Cerebellar nuclear complex (tissue), 1 donor: ENCODE results near the gene STPG4.
"Not testable (repeated sequence)": the region's sequence is repeated elsewhere in the genome, so short reads cannot be mapped to it uniquely, and the experiment has no call there.

Experiments
- DNase-seq, 2 experiments: peaks; one replicate each; lab custom pipeline; 2025; lab: John Stamatoyannopoulos, UW

STPG4 gene

GRCh38 chr2:47172922-47173695 lies 18.0 kb upstream of the STPG4 start:
- DNase-seq, result no peak

GRCh38 chr2:47172156-47172921 lies 17.2 kb upstream of the STPG4 start:
- DNase-seq, result no peak

- no peak for DNase-seq
These were observed 14.7 kb upstream of the STPG4 start for GRCh38 chr2:47169784-47170183.

- DNase-seq, result not testable (repeated sequence)
These were observed 13.8 kb upstream of the STPG4 start for GRCh38 chr2:47168895-47169294.

- DNase-seq, result no peak
These were observed 12.0 kb upstream of the STPG4 start for GRCh38 chr2:47167149-47167548.

GRCh38 chr2:47165001-47165555 lies 10.0 kb upstream of the STPG4 start:
- no peak for DNase-seq

GRCh38 chr2:47162780-47163179 lies 7.7 kb upstream of the STPG4 start:
- no peak for DNase-seq

- DNase-seq, result no peak
These were observed 6.4 kb upstream of the STPG4 start for GRCh38 chr2:47161475-47161874.

GRCh38 chr2:47160660-47161059 lies 5.6 kb upstream of the STPG4 start:
- no peak for DNase-seq

- no peak for DNase-seq
These were observed 5.1 kb upstream of the STPG4 start for GRCh38 chr2:47160211-47160610.

- no peak for DNase-seq
These were observed 4.5 kb upstream of the STPG4 start for GRCh38 chr2:47159627-47160026.

GRCh38 chr2:47158576-47158975 lies 3.5 kb upstream of the STPG4 start:
- no peak for DNase-seq

- DNase-seq, result no peak
These were observed 2.3 kb downstream of the STPG4 start for GRCh38 chr2:47152803-47153202.

- DNase-seq, result no peak
These were observed 4.9 kb downstream of the STPG4 start for GRCh38 chr2:47150175-47150574.

GRCh38 chr2:47147021-47147420 lies 8.1 kb downstream of the STPG4 start:
- DNase-seq, result no peak

- DNase-seq, result no peak
These were observed 9.6 kb downstream of the STPG4 start for GRCh38 chr2:47145466-47145865.

- no peak for DNase-seq
These were observed 13.6 kb downstream of the STPG4 start for GRCh38 chr2:47141520-47141919.

GRCh38 chr2:47134386-47135090 lies 20.6 kb downstream of the STPG4 start:
- no peak for DNase-seq

GRCh38 chr2:47133046-47133445 lies 22.1 kb downstream of the STPG4 start:
- no peak for DNase-seq

GRCh38 chr2:47129191-47129706 lies 25.9 kb downstream of the STPG4 start:
- no peak for DNase-seq

- DNase-seq, result no peak
These were observed 26.4 kb downstream of the STPG4 start for GRCh38 chr2:47128705-47129104.

GRCh38 chr2:47127862-47128543 lies 27.1 kb downstream of the STPG4 start:
- DNase-seq, result no peak
